Mesendoderm (in vitro differentiated cells): Measurements from ENCODE around the gene CADPS.

Experiments
- DNase-seq: peaks from one replicate; pipeline ENCODE4 v3.0.0; 2013
- H2AK5ac ChIP-seq: 2 replicates; pipeline ENCODE4 v1.6.1; 2013; ENCODE audit warnings: low read length, inconsistent platforms
- H2BK120ac ChIP-seq: 2 replicates; pipeline ENCODE4 v1.6.1; 2013; ENCODE audit warnings: low read depth, mild to moderate bottlenecking, low read length, moderate library complexity, mixed read lengths
- H2BK15ac ChIP-seq: replicated peaks from 2 replicates; pipeline ENCODE4 v1.6.1; 2013; ENCODE audit warnings: low read depth, mild to moderate bottlenecking, moderate library complexity
- H2BK5ac ChIP-seq: 2 replicates; pipeline ENCODE4 v1.6.1; 2013; ENCODE audit warnings: low read length, inconsistent platforms
- H3K18ac ChIP-seq: 2 replicates; pipeline ENCODE4 v1.6.1; 2013; ENCODE audit warnings: mild to moderate bottlenecking, low read length, mixed read lengths
- H3K23ac ChIP-seq: one replicate; pipeline ENCODE4 v1.6.1; 2013; ENCODE audit warnings: low read length
- H3K27ac ChIP-seq: 2 replicates; pipeline ENCODE4 v1.5.1; 2013; ENCODE audit warnings: low read depth, mild to moderate bottlenecking, inconsistent platforms, low read length, moderate library complexity
- H3K27me3 ChIP-seq: 2 replicates; pipeline ENCODE4 v1.6.1; 2013; ENCODE audit warnings: low read length, control low read depth, mild to moderate bottlenecking, inconsistent platforms; ENCODE audit not compliant: insufficient read depth, poor library complexity
- H3K36me3 ChIP-seq: 2 replicates; pipeline ENCODE4 v1.6.1; 2013; ENCODE audit warnings: low read length, inconsistent platforms; ENCODE audit not compliant: control insufficient read depth, insufficient read depth
- H3K4ac ChIP-seq: one replicate; pipeline ENCODE4 v1.6.1; 2013; ENCODE audit warnings: low read depth, mild to moderate bottlenecking, low read length, moderate library complexity
- H3K4me1 ChIP-seq: 2 replicates; pipeline ENCODE4 v1.6.1; 2013; ENCODE audit warnings: low read depth, low read length, inconsistent platforms; ENCODE audit not compliant: control insufficient read depth
- H3K4me2 ChIP-seq: 2 replicates; pipeline ENCODE4 v1.6.1; 2013; ENCODE audit warnings: low read length
- H3K4me3 ChIP-seq: 2 replicates; pipeline ENCODE4 v1.5.1; 2013; ENCODE audit warnings: mild to moderate bottlenecking, low read length
- H3K56ac ChIP-seq: one replicate; pipeline ENCODE4 v1.6.1; 2013; ENCODE audit warnings: low read length
- H3K79me1 ChIP-seq: 2 replicates; pipeline ENCODE4 v1.6.1; 2013; ENCODE audit warnings: low read length, inconsistent platforms
- H3K79me2 ChIP-seq: 2 replicates; pipeline ENCODE4 v1.6.1; 2013; ENCODE audit warnings: mild to moderate bottlenecking, low read length; ENCODE audit not compliant: control insufficient read depth, insufficient read depth
- H3K9ac ChIP-seq: 2 replicates; pipeline ENCODE4 v1.6.1; 2013; ENCODE audit warnings: low read length, inconsistent platforms
- H4K5ac ChIP-seq: one replicate; pipeline ENCODE4 v1.6.1; 2013; ENCODE audit warnings: low read length
- H4K8ac ChIP-seq: one replicate; pipeline ENCODE4 v1.6.1; 2013; ENCODE audit warnings: low read depth, mild to moderate bottlenecking, control low read depth, low read length, moderate library complexity
- WGBS: extraction: QIAGEN DNeasy Blood & Tissue Kit; methylation state at CpG from one replicate; pipeline ENCODE4 v1.1.7; 2013; ENCODE audit warnings: low lambda C conversion rate, missing lambda C conversion rate; ENCODE audit not compliant: insufficient coverage; ENCODE audit errors: extremely low coverage; 5-methylcytosine and 5-hydroxymethylcytosine counted together

Gene CADPS

DNA sequence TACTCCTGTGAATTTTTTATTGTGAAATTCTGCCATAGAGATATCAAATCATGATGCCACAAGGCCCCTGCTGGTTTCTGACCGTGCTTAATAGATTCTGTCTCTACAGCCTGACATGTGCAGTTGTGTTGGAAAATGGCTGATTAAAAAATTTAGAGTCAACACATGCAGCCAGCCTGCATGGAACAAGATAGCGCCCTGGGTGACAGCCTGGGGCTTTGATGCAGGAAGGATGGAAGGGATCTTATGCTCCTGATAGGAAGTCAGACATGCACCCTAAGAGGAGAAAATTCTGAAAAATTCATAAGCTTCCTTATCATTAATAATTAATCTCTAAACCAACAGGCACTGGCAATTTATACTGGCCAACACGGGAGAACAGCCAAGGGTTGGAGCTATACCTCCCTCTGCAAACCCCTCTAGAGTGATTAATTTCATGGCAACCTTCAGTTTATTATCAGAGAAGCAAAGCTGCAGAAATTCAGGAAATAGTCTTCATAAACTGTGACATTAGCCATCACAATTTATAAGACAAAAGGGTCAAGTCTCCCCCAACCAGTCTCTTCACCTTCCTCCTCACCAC is 198.4 kb downstream of the CADPS start:
- H4K8ac ChIP-seq = no peak overlapping the region
- WGBS = no CpG with 5 or more reads among the region's 3 CpGs
- H2AK5ac ChIP-seq = no peak overlapping the region
- H3K4me3 ChIP-seq = no peak overlapping the region
- no peak overlapping the region for H3K56ac ChIP-seq
- no peaks in the 10 kb centered on the region for H3K79me1 ChIP-seq
- no peak overlapping the region for H3K4ac ChIP-seq
- no peak overlapping the region for H3K18ac ChIP-seq
- H3K36me3 ChIP-seq = no peaks in the 10 kb centered on the region
- H3K4me2 ChIP-seq = no peak overlapping the region
- no peak overlapping the region for H2BK5ac ChIP-seq
- no peak overlapping the region for H2BK15ac ChIP-seq
- H3K27ac ChIP-seq = no peak overlapping the region
- H2BK120ac ChIP-seq = no peak overlapping the region
- H3K27me3 ChIP-seq = no peaks in the 10 kb centered on the region
- H4K5ac ChIP-seq = no peak overlapping the region
- no peaks in the 10 kb centered on the region for H3K4me1 ChIP-seq
- H3K23ac ChIP-seq = no peak overlapping the region
- no peak overlapping the region for H3K9ac ChIP-seq
- no peaks in the 10 kb centered on the region for H3K79me2 ChIP-seq
- no peak for DNase-seq

DNA sequence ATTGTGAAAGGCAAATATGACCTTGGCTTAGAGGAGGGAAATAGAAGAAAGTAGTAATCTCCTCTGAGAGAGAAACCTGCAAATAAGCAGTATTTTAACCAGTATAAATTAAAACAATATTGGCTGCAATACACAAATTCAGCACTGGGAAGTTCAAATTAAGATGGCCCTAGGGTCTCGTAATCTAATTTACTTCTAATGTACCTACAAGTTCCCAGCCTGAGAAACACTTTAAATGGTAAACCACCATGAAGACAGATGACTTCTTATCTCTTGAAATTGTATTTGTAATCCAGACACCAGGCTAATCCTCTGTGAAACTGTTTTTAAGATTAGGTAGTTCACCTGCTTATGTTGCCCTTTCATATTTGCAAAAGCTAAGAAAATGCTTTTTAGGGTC is 199.7 kb downstream of the CADPS start:
- no peak overlapping the region for H3K4me2 ChIP-seq
- H3K23ac ChIP-seq = no peak overlapping the region
- no peaks in the 10 kb centered on the region for H3K36me3 ChIP-seq

GRCh38 chr3:62672988-62673313 is 202.3 kb downstream of the CADPS start:
- Histone ChIP-seq H2AK5ac (no peak overlapping the region), H2BK120ac (no peak overlapping the region), H3K27me3 (no peaks in the 10 kb centered on the region), H3K79me2 (no peaks in the 10 kb centered on the region), H3K9ac (no peak overlapping the region), H3K18ac (no peak overlapping the region), H3K27ac (no peak overlapping the region), H3K23ac (no peak overlapping the region), H3K56ac (no peak overlapping the region), H3K4me2 (no peak overlapping the region), H2BK15ac (no peak overlapping the region), H3K4me1 (peaks cover under 1% of the 10 kb centered on the region), H4K8ac (no peak overlapping the region), H4K5ac (no peak overlapping the region), H3K36me3 (no peaks in the 10 kb centered on the region), H3K4ac (no peak overlapping the region), H3K79me1 (no peaks in the 10 kb centered on the region), H2BK5ac (no peak overlapping the region), H3K4me3 (no peak overlapping the region)
- DNase-seq = no peak

More for the DNA sequence above, 199.7 kb downstream of the CADPS start:
- WGBS = no CpG with 5 or more reads among the region's 1 CpG
- Histone ChIP-seq H2AK5ac (no peak overlapping the region), H2BK120ac (no peak overlapping the region), H3K79me1 (no peaks in the 10 kb centered on the region), H2BK15ac (no peak overlapping the region), H2BK5ac (no peak overlapping the region), H4K8ac (no peak overlapping the region), H3K4me3 (no peak overlapping the region), H3K56ac (no peak overlapping the region), H3K18ac (no peak overlapping the region), H3K4ac (no peak overlapping the region), H3K9ac (no peak overlapping the region), H4K5ac (no peak overlapping the region), H3K27me3 (no peaks in the 10 kb centered on the region), H3K27ac (no peak overlapping the region), H3K79me2 (no peaks in the 10 kb centered on the region), H3K4me1 (no peaks in the 10 kb centered on the region)
- DNase-seq = no peak

GRCh38 chr3:62672270-62672987 is 202.8 kb downstream of the CADPS start:
- H2BK5ac ChIP-seq = no peak overlapping the region
- no CpG with 5 or more reads among the region's 10 CpGs for WGBS
- no peaks in the 10 kb centered on the region for H3K36me3 ChIP-seq
- no peaks in the 10 kb centered on the region for H3K79me1 ChIP-seq
- no peak overlapping the region for H3K9ac ChIP-seq
- DNase-seq = no peak
- no peak overlapping the region for H3K4ac ChIP-seq
- H3K79me2 ChIP-seq = no peaks in the 10 kb centered on the region
- H4K8ac ChIP-seq = no peak overlapping the region
- no peak overlapping the region for H3K23ac ChIP-seq
- no peak overlapping the region for H4K5ac ChIP-seq
- H3K56ac ChIP-seq = no peak overlapping the region
- no peak overlapping the region for H3K27ac ChIP-seq
- H3K4me1 ChIP-seq = peaks cover 4% of the 10 kb centered on the region
- no peak overlapping the region for H3K4me3 ChIP-seq
- no peak overlapping the region for H3K4me2 ChIP-seq
- no peak overlapping the region for H2BK120ac ChIP-seq
- H3K18ac ChIP-seq = no peak overlapping the region
- no peak overlapping the region for H2AK5ac ChIP-seq
- H3K27me3 ChIP-seq = no peaks in the 10 kb centered on the region
- H2BK15ac ChIP-seq = no peak overlapping the region

DNA sequence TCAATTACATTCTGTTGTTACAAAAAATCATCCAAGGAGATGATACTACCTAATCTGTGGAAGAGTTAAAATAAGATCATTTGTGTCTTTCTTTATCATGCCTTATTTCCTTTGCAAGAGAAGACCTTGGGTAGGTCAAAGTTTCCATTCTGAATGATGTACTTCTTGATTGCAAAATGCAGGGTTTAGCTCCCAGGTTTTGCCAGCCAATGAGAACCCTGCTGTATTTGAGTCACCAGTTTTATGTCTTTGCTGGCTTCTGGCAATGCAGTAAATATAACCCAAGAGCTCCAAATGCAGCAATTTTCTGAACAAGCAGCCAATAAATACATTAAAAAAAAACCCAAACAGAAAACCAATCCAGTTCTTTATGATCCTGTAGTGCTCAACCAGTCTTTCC is 204.9 kb downstream of the CADPS start:
- H3K4ac ChIP-seq = no peak overlapping the region
- DNase-seq = no peak
- H3K36me3 ChIP-seq = no peaks in the 10 kb centered on the region
- H3K56ac ChIP-seq = no peak overlapping the region
- H3K4me1 ChIP-seq = peaks cover 4% of the 10 kb centered on the region
- H3K9ac ChIP-seq = no peak overlapping the region
- no peak overlapping the region for H3K4me2 ChIP-seq
- no peak overlapping the region for H3K27ac ChIP-seq
- no peak overlapping the region for H2BK120ac ChIP-seq
- H3K79me1 ChIP-seq = no peaks in the 10 kb centered on the region
- no peak overlapping the region for H3K4me3 ChIP-seq
- no peaks in the 10 kb centered on the region for H3K27me3 ChIP-seq
- no peak overlapping the region for H3K18ac ChIP-seq
- no peak overlapping the region for H3K23ac ChIP-seq
- no peak overlapping the region for H2BK5ac ChIP-seq
- no peak overlapping the region for H2AK5ac ChIP-seq
- no peak overlapping the region for H2BK15ac ChIP-seq
- no peak overlapping the region for H4K8ac ChIP-seq
- no peak overlapping the region for H4K5ac ChIP-seq
- H3K79me2 ChIP-seq = no peaks in the 10 kb centered on the region

GRCh38 chr3:62669161-62669560 is 206.1 kb downstream of the CADPS start:
- no CpG with 5 or more reads among the region's 1 CpG for WGBS

More at GRCh38 chr3:62669161-62669560, 206.1 kb downstream of the CADPS start:
- H3K79me2 ChIP-seq = no peaks in the 10 kb centered on the region
- no peak overlapping the region for H3K4me3 ChIP-seq
- H3K4me1 ChIP-seq = peaks cover 4% of the 10 kb centered on the region
- H3K9ac ChIP-seq = no peak overlapping the region
- no peaks in the 10 kb centered on the region for H3K27me3 ChIP-seq
- H3K56ac ChIP-seq = no peak overlapping the region
- H2BK5ac ChIP-seq = no peak overlapping the region
- H4K5ac ChIP-seq = no peak overlapping the region
- H2BK15ac ChIP-seq = no peak overlapping the region
- H3K4me2 ChIP-seq = no peak overlapping the region
- no peak overlapping the region for H4K8ac ChIP-seq
- H2AK5ac ChIP-seq = no peak overlapping the region
- no peak overlapping the region for H3K27ac ChIP-seq
- no peak overlapping the region for H2BK120ac ChIP-seq
- no peak overlapping the region for H3K23ac ChIP-seq
- no peak overlapping the region for H3K4ac ChIP-seq
- no peak for DNase-seq
- H3K36me3 ChIP-seq = no peaks in the 10 kb centered on the region
- H3K79me1 ChIP-seq = no peaks in the 10 kb centered on the region
- H3K18ac ChIP-seq = no peak overlapping the region
